NCI-H345 treated with DMSO at 0.1 percent for 48 hours (cell line): Measurements from ENCODE around the gene CRAT.

Experiments
- DNase-seq: peaks from one replicate; lab custom pipeline; 2025; ENCODE audit not compliant: unreplicated experiment; lab: John Stamatoyannopoulos, UW

Gene CRAT

DNA sequence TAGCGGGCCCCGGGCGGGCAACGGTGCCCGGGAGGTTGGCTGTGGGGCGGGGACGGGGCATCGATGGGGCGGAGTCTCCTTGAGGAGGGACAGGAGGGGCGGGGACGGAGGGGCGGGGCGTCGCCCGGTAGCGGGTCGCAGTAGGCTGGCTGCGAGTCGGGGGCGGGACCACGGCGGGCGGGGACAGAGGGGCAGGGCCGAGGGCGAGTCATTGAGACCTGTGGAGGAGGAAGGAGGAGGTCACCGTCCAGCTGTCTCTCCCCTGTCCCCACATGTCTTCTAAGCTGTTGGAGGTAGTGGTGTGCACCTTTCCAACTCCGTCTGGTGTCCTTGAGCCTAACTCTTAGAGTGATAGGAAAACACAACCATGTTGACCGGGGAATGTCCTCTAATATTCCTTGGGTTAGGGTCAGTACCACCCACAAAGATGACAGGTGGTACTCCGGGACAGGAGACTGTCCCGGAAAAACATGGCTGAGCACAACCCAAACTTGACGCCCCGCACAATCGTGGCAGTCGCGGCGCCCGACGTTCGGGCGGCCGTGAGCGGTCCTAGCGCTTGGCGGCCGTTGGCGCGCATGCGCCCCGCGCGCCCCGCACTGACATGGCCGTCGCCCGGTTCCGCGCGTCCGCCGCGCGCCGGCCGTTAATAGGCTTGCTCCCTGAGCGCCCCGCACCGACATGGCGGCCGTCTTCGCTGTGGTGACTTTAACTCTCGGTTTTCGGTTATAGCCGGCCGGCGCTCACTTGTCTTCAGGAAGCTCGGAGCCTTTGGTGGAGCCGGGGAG, at the start of gene CRAT, which contains the start of gene PTPA:
TSS of gene CRAT (minus strand) at position 54 of the 788 bp plus-strand sequence. CDS start 284 bp downstream, outside the sequence.
TSS of gene PTPA (plus strand) at position 676 of the 788 bp plus-strand sequence. CDS start 186 bp downstream, outside the sequence.
- DNase-seq = peak; percentile 84

- no peak for DNase-seq
Measured at GRCh38 chr9:129156163-129156562, 45.6 kb upstream of the CRAT start.

DNA sequence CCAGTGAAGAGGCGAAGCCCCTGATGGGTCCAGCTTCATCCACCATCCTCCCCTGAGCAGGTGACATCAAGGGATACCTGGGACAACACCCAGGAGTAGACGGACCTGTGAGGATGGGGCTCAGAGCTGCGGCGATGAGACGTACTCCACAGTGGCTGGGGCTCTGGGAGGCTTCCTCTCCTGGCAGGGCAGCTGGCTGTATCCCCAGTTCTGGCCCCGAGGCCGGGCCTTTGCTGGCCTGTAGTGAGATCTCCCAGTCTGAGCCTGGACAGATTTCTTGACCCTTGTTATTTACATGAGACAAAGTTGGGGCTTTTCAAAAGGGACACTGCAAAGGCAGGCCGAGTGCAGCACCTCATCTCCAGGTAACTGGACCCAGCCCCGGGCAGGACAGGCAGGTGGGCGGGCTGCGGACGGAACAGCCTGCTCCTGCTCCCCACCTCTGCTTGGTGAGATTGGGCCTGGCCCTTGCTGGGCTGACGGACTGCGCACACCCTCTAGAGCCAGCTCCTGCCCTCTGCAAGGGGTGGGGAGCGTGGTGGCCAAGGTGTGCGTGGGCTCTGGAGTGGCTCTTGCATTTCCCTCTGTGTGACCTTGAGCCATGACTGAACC, 44.4 kb upstream of the CRAT start:
- DNase-seq = no peak

DNA sequence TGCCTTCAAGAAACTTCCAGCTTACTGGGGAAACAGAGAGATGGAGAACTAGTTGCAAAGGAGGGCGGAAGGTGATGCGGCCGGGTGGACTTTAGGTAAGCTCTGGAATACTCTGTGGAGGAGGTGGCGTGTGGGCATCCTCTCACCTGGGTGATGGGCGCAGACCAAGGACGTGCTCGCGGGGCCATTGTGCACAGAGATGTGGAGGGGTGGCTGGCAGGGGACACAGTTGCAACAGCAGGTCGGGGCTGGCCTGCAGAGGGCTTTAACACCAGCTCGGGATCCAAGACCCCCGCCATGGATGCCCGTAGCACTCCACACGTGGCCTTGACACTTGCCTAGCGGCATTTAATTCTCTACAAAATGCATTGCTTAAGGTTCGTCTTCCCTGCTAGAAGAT, 40.9 kb upstream of the CRAT start:
- DNase-seq = no peak

DNA sequence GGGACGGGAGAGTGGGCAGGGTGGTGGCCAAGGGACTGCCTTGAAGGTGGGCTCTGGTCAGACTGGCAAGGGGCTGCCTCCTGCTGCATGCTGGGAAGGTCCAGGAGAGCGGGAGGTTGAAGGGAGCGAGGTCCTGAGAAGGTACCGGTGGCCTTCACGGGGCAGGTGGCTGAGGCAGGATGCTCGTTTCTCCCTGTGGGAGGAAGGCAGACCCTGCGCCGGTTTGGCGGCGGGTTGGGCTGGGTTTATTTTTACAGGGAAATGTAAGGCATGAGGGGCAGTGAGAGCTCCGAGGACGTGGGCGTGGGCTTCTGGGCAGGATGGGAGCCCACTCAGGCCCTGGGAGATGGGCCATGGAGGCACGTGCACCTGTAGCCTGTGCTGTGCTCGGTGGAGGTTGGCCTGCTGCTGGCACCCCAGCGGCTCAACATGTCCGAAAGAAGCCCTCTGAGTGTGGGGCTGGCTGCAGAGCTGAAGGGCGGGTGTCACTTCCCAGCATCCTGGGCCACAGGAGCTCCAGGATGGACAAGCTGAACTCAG, 40.1 kb upstream of the CRAT start:
- DNase-seq = no peak

- no peak for DNase-seq
Measured at GRCh38 chr9:129150122-129150521, 39.5 kb upstream of the CRAT start.

- DNase-seq = no peak
Measured at GRCh38 chr9:129149442-129149841, 38.8 kb upstream of the CRAT start.

DNA sequence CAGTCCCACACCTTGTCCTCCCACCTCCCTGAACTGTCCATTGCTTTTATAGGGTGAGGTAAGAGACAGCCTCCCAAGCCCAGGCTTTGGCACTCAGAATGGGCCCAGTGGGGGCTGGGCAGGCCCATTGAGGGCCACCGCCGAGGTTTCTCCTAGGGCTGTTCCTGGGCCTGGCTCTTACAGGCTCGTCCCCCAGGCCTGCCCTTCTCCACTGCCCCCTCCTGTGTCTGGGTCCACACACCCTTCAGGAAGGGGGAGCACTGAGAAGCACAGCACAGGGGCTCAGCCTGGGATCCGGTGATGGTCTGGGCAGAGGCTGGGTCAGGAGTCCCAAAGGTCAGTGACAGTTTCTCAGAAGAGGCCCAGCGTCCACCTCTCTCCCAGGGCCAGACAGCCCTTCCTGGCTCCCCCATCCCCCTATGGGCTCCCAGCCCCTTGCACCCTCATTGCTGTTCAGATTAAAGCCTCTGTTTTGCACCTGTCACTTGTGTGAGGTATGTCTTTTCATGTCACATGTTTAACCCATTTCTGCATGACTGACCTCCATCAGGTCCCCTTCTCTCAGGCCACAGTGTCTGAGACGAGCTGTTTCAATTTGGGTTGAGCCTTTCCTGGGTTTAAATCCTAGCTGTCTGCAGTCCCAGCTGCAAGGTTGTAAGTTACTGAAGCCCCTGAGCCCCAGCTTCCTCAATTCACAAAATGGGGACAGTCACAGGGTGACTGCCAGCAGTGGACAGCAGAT, 38.0 kb upstream of the CRAT start:
- no peak for DNase-seq

GRCh38 chr9:129146441-129146941, 35.9 kb upstream of the CRAT start:
- DNase-seq = no peak

GRCh38 chr9:129145841-129146292, 35.3 kb upstream of the CRAT start:
- DNase-seq = no peak

GRCh38 chr9:129145316-129145715, 34.7 kb upstream of the CRAT start:
- no peak for DNase-seq

- DNase-seq = peak; percentile 11
Measured at GRCh38 chr9:129143031-129143927, 32.7 kb upstream of the CRAT start.

GRCh38 chr9:129142138-129142935, 31.7 kb upstream of the CRAT start:
- DNase-seq = no peak

- DNase-seq = no peak
Measured at GRCh38 chr9:129141066-129142041, 30.8 kb upstream of the CRAT start.

- peak; percentile 53 for DNase-seq
Measured at GRCh38 chr9:129140397-129141065, 29.9 kb upstream of the CRAT start.

DNA sequence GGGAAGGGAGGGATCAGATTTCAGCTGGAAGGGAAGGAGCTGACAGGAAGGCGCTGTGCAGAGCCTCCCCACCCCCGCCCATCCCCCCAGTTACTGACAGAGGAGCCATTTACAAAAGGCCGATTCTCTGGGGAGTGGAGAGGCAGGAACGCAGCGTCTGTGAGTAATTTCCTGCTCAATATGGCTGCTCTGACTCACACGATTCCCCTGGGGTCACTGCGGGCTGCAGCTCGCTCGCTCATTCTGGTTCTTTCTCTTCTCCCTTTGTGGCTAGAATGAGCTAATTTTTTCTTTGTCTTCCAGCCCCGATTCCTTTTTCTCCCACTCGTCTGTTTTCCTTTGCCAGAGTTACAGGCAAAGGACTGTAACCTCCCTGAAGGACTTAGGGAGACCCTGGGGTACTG, 29.4 kb upstream of the CRAT start:
- peak; percentile 94 for DNase-seq

DNA sequence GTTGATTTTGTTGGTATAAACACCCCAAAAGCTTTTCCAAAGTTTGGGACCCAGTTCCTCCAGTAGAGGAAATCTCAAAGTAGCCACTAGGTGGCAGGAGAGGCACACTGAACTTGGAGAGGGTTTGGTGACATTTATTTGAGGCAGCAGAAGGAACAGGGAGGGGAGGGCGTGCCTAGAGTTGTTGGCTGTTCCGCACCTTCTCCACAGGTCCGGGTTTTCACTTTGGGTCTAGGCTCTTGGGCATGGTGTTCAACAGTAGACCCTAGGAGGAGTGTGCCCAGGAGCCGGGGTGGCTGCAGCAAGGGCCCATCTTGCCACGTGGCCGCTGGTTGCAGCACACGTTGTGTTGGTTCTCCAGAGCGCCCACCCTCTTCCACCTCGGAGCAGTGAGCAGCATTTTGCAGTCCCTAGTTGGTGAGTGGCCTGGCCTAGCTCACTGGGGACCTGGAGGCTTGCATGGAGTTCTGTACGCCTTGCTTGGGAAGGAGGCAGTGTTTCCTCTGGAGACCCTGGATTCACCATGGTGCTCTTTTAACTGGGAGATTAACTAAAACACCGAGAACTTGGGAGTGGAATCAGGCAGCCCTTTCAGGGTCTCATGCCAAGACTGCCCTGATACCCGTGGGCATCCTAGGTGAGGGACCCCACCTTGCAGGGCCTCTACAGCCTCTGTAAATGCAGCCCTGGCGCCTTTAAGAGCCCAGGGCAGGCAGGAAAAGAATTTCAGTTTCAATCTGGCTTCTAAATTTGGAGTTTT, 28.8 kb upstream of the CRAT start:
- peak; percentile 60 for DNase-seq
